D721Med (cell line): ENCODE results near the gene CHSY3.

Source experiments
- DNase-seq: peaks from one replicate; pipeline ENCODE4 v3.0.0; 2011; ENCODE audit warnings: low spot score; ENCODE audit not compliant: insufficient read length
- FAIRE-seq: peaks from 2 replicates; lab custom pipeline; 2011; peaks lifted over from hg19 to GRCh38; lab: Jason Lieb, UNC
- CTCF ChIP-seq: IDR thresholded peaks from 2 replicates; pipeline ENCODE4 v1.5.1; 2012; ENCODE audit warnings: mild to moderate bottlenecking, control low read depth; ENCODE audit not compliant: insufficient read depth; ENCODE audit errors: missing control alignments

The CHSY3 gene

DNA sequence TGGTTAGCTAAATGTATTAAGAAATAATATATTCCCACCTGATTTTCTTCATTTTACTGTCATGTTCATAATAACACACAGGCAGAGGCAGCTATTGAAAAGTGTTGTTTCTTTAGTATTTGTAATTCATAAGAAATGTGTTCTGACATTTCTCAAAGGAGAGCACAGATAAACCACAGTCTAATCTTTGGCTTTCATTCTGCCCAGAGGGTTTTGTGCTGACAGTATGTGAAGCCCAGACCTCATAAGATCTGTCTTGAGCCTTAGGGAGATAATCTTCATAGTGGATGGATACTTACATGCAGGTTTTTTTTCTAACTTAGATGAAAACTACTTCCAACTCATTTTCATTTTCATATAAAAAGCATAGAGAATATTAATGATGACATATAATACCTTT, 206.1 kb downstream of the CHSY3 start:
- no peak for TF ChIP-seq CTCF
- DNase-seq (no peak), FAIRE-seq (peak; percentile 55)

DNA sequence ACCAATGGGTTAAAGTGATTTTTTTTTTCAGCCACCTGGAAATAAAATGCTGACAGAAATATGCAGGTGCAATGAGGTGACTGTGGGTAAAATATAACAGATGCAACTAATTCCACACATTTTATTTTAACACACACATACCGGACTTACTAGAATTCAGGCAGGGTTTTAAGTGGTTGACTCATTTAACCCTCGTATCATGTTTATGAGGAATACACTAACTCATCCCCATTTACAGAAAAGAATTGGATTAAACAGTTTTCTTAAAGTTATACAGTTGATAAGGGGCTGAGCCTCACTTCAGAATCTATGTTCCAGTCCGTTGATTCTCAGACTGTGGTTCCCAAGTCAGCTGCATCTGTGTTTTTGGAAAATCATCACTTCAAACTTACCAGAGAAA, 207.5 kb downstream of the CHSY3 start:
- DNase-seq (no peak), FAIRE-seq (no peak)
- no peak for TF ChIP-seq CTCF

GRCh38 chr5:130112246-130112645, 208.0 kb downstream of the CHSY3 start:
- DNase-seq (no peak), FAIRE-seq (no peak)
- no peak for TF ChIP-seq CTCF

DNA sequence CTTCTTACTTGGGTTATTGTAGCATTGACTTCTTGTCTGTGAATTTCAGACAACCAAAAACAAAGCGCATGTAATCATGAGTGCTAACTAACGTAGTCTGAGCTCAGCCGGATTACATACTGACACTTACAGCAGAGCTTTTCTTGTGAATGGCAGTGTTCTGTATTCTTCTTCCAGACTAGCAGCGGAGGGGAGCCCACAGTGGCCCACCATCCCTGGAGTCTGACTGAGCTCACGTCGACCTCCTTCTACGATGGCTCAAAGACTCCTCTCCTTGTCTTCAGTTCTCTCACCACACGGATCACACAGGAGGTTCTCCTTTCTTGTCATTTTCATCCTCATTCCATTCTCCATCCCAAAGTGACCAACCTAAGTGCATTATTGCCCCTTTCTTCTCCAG, 211.4 kb downstream of the CHSY3 start:
- no peak for DNase-seq
- no peak for FAIRE-seq
- TF ChIP-seq CTCF = no peak

DNA sequence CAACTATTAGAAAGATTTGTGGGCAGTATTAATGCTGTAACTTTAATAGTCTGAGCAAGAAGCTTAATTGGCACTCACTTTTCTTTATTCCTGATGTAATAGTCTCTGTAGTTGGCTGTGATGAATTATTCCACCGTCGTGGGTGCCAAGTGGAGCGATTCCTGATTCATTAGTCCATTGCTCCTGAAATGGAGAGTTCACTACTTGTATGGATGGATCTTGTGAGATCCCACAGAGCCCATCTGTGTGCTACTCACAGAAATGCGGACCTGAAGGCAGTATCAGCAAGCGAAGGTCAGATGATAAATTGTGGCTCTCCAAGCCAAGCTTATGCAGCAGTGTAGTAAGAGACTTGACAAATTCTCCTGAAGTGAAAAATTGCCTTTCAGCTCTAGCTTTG, 212.2 kb downstream of the CHSY3 start:
- TF ChIP-seq CTCF = no peak
- DNase-seq (no peak), FAIRE-seq (no peak)

GRCh38 chr5:130116972-130117371, 212.7 kb downstream of the CHSY3 start:
- TF ChIP-seq CTCF = no peak
- no peak for FAIRE-seq

GRCh38 chr5:130126746-130127145, 222.5 kb downstream of the CHSY3 start:
- DNase-seq (no peak), FAIRE-seq (no peak)
- no peak for TF ChIP-seq CTCF

More at GRCh38 chr5:130116972-130117371, 212.7 kb downstream of the CHSY3 start:
- no peak for DNase-seq
